T47D (cell line): ENCODE data around the gene NOL9.

Source experiments
- DNase-seq, 2 experiments: peaks; one replicate each; pipeline versions ENCODE4 v3.0.0 to v3.0.0-alpha.2; 2011 to 2012; ENCODE audit warnings: low read depth in 1 of 2, low spot score in 1 of 2
- JUND ChIP-seq: IDR thresholded peaks from 2 replicates; pipeline ENCODE4 v1.6.1; 2012; ENCODE audit warnings: low read depth
- in situ Hi-C: cut with HindIII; loops from 2 replicates; pipeline ENCODE4 v1.10.0; 2016; ENCODE audit warnings: low sequenced_read_pairs, low pct_unique_long_range_greater_than_20kb

Gene NOL9

DNA sequence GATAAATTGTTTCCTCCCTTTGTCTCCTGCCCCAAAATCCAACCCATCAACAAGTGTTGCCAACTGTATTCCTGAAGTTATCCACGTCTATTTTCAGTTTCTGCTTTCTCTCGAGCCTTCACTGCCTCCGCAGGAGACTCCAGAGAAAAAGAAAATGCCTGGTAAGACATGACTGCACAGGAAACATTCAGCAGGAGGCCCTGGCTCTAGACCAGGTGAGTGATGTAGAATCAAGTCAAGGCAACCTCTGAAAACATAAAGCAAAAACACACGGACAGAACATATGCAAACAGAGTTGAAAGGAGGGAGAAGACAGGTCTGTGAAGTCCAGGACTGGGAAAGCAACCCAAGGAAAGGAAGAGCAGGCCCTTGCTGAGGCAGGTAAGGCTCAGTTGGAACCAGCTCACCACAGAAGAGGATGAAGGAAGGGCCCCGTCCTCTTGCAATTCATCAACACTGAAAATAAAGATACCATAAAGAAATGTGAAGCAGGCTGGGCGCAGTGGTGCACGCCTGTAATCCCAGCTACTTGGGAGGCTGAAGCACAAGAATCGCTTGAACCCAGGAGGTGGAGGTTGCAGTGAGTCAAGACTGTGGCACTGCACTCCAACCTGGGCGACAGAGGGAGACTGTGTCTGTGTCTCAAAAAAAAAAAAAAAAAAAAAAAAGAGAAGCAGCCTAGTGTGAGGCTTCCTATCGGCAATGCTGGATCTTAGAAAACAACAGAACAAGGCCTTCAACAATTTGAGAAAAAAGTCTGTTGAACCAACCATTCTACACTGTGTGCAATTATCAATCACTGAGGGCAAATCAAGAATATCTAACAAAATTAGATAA is 8.8 kb downstream of the NOL9 start:
- DNase-seq = no peak
- no peak for TF ChIP-seq JUND
- in situ Hi-C loops = no loop called here

- no peak for TF ChIP-seq JUND
- in situ Hi-C loops = no loop called here
- no peak for DNase-seq
These were observed 9.5 kb downstream of the NOL9 start for GRCh38 chr1:6544831-6545230.

DNA sequence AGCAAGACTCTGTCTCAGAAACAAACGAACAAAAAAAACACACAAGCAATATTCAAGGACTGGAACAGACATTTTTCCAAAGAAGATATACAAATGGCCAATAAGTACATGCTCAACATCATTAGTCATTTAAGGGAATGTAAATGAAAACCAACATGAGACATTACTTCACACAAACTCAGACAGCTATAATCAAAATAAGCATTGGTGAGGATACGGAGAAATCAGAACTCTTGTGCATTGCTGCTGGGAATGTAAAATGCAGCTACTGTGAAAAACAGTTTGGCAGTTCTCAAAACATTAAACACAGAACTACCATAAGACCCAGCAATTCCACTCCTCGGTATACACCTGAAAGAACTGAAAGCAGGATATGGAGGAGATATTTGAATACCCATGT is 15.4 kb downstream of the NOL9 start:
- in situ Hi-C loops = no loop called here
- no peak for TF ChIP-seq JUND
- DNase-seq = no peak

DNA sequence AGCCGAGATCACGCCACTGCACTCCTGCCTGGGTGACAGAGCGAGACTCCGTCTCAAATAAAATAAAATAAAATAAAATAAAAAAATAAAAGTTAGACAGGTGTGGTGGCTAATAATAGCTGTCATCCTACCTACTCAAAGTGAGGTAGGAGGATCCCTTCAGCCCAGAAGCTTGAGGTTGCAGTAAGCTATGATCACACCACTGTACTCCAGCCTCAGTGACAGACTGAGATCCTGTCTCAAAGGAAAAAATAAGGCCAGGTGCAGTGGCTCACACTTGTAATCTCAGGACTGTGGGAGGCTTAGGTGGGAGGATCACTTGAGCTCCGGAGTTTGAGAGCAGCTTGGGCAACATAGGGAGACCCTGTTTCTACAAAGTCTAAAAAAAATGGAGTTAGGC is 18.0 kb downstream of the NOL9 start:
- in situ Hi-C loops = no loop called here
- TF ChIP-seq JUND = no peak
- no peak for DNase-seq

DNA sequence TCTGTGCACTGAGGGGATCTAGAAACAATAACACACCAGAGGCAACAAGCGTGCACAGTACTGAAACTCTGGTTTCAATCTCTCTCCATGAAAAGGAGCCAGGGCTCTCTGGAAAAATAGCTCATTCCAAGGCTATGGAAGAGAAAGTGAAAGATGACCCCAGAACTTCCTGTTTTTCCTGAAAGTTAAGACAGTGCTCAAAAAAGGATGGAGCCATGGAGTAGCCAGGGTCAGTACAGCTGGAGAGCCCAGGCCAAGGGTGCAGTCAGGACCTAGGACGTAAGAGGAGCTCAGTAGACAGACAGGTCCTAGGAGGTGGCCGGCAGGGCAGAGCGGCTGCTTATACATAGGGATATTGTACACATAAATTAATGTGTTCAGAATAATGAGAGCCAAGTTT is 19.1 kb downstream of the NOL9 start:
- no peak for DNase-seq
- no peak for TF ChIP-seq JUND
- in situ Hi-C loops = no loop called here

DNA sequence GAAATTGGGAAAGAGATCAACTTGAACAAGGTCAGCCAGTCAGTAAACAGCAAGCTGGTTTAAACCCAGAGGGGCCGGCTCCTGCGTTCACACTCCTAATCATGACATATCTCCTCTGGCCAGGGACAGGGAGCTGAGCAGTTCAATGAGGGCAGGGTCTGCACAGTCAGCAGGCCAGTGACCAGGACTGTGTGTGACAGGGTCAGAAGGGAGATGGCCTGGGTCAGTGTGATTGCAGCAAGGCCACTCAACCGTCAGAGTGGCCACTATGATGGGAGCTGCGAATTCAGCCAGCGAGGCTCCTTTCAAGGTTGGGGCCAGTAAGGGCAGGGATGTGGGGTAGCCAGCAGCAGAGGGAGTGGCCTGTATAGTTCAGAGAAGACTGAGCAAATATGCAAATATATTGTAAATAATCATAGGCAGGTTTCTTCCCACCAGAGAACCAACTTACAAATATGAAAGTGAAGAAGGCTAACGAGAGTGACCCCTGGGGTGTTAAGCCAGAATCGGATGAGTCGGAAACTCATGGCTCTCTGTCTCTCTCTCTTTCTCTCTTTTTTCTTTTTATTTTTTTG is 20.0 kb downstream of the NOL9 start:
- in situ Hi-C loops = no loop called here
- no peak for TF ChIP-seq JUND
- no peak for DNase-seq

DNA sequence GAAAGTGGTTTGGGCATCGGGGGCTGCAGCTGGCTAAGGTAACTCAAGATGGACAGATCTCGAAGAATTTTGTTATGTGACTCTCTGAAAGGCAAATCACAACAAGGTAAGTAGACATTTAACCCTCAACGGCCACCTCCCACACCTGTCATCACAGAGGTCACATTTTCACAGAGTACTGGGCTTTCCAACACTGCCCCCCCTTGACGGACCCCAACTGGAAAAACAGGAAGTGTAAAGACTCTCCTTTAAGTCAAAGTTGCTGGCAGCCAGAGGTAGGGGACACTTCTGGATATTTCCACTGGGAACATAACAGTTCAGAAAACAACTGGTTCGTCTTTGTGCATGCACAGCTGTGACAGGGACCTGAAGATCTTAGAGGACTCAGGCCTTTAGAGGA is 22.3 kb downstream of the NOL9 start:
- DNase-seq = no peak
- TF ChIP-seq JUND = no peak
- in situ Hi-C loops = no loop called here

DNA sequence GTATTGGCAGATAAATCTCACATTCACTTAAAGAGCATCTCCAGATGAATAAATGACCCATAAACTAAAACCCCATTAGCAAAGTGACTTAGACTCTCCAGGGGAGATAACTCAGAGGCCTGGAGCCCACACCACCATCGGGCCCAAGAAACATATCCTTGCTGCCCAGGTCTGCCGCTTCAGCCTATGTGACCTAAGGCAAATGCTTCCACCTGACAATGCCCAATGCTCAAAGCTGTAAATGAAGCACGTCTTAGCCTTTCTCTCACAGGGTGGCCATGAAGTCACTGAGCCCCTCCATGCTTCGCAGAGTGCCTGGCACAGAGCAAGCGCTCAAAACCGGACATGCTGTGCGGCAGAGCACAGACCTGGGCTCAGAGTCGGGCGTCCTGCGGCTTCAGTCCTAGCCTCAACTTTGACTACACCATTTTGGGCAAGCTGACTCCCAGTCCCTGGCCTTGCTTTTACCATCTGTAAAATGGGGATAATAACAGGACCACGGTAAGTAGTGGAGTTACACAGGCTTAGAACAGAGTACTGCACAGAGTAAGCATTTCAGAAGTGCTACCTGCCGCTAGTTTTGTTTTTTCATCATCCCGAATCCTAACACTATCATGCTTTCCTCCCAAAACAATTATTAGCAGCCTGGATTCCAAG is 23.7 kb downstream of the NOL9 start:
- in situ Hi-C loops = no loop called here
- DNase-seq = no peak
- no peak for TF ChIP-seq JUND

DNA sequence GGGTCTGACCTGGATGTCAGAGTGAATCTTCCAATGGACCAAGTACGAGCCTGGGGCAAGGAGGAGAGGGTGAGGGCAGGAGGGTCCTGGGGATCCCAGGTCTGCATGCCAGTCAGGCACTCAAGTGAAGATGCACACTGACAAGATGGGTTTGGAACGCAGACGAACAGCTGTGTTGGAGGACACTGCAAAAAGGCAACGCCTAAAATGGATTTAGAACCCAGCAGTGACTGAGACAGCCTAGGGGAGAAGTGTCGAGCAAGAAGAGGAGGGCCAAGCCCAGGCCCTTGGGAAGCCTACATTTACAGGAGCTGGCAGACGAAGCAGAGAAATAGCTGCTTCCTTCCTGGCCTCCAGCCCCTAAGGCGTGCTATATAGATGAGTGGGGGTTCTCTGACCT is 25.8 kb downstream of the NOL9 start:
- DNase-seq = no peak
- in situ Hi-C loops = no loop called here
- no peak for TF ChIP-seq JUND

- TF ChIP-seq JUND = no peak
- in situ Hi-C loops = no loop called here
- DNase-seq = no peak
These were observed 28.0 kb downstream of the NOL9 start for GRCh38 chr1:6526316-6526715.

- TF ChIP-seq JUND = no peak
- DNase-seq = peak; percentile 31 to 57
- in situ Hi-C loops = no loop called here
These were observed 30.7 kb downstream of the NOL9 start for GRCh38 chr1:6523566-6523965.

GRCh38 chr1:6521536-6521935 is 32.8 kb downstream of the NOL9 start:
- TF ChIP-seq JUND = no peak
- no peak for DNase-seq
- in situ Hi-C loops = no loop called here
